HG03175 (cell line): ENCODE results near the gene PKN2.
"Not testable (repeated sequence)": the region's sequence is repeated elsewhere in the genome, so short reads cannot be mapped to it uniquely, and the experiment has no call there.

Experiments used
- ATAC-seq: cut with Tn5 transposase; IDR thresholded peaks from one replicate; pipeline ENCODE4 v1.9.1; 2021; ENCODE audit warnings: mild to moderate bottlenecking, moderate library complexity; ENCODE audit not compliant: unreplicated experiment

PKN2 gene

DNA sequence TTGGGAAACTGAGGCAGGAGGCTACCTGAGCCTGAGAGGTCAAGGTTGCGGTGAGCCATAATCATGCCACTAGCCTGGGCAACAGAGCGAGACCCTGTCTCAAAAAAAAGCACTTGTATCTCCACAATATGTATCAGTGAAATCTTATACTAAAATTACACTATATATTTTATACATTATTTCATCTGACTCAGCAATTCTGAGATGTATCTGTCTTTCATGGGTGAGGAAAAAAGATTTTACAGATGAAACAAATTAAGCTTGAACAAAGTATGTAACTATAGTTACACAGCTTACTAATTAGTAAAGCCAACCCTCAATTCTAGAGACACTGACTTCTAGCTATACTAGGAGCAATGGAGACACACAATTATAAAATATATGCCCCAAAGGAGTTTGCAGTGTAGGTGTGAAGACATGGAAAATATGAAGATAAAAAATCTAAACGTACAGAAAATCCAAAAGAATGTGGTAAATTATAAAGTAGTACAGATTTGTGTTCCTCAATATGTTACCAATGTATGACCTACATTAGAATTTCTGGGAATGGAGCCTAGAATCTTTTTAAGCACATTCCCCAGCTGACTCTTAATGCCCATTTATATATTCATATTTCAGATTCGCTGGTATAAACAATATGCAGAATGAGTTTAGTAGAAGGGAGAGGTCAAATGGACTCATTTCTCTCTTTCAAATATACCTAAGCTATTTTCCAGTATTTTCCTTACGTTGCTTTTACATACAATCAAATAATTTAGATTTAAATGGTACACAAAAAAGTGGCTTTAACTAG lies 192.7 kb downstream of the PKN2 start:
- ATAC-seq: no peak

DNA sequence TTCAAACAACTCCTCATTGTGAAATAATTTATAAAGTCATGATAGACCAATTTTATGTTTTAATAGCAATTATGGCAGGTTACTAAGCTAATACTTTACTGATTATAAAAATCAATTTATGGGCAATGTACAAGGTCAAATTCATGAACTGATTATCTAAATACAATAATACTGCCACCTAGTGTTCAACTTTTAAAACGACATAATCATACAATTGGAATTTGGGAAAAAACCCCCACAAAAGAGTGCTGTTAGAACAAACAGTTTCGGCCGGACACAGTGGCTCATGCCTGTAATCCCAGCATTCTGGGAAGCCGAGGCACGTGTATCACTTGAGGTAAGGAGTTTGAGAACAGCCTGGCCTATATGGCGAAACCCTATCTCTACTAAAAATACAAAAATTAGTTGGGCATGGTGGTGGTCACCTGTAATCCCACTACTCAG lies 193.3 kb downstream of the PKN2 start:
- no peak for ATAC-seq

DNA sequence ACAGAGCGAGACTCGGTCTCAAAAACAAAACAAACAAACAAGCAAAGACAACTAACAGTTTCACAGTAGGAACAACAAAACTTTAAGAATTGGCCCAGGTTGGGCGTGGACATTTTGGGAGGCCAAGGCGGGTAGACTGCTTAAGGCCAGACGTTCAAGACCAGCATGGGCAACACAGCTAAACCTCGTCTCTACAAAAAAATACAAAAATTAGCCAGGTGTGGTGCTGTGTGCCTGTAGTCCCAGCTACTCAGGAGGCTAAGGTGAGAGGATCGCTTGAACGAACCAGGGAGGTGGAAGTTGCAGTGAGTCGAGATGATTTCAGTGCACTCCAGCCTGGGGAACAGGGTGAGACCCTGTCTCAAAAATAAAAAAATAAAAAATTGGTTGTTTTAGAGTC lies 193.8 kb downstream of the PKN2 start:
- ATAC-seq: no peak

DNA sequence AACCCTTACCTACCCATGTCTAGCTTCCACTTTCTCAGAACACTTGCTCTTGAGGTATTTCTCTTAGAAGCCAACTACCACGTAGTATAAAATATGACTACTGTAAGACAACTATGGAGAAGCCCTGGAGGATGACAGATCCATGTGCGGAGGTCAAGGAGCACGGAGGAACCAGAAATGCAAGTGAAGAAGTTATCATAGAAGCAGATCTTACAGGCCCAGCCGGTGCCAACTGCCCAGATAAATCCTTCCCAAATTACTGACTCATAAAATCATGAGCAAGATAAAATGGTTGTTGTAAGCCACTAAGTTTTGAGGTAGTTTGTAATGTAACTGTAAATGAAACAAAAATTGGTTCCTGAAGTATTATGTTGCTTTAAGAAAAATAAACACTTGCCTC lies 194.7 kb downstream of the PKN2 start:
- ATAC-seq: no peak

DNA sequence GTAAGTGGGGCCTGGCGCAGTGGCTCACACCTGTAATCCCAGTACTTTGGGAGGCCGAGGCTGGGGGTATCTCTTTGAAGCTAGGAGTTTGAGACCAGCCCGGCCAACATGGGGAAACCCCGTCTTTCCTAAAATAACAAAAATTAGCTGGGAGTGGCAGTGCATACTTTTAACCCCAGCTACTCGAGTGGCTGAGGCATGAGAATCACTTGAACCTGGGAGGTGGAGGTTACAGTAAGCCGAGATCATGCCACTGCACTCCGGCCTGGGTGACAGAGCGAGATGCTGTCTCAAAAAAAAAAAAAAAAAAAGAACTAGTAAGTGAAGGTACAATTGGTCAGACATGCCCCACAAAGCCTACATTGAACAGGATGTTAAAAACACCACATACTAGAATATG lies 196.6 kb downstream of the PKN2 start:
- not testable (repeated sequence) for ATAC-seq

DNA sequence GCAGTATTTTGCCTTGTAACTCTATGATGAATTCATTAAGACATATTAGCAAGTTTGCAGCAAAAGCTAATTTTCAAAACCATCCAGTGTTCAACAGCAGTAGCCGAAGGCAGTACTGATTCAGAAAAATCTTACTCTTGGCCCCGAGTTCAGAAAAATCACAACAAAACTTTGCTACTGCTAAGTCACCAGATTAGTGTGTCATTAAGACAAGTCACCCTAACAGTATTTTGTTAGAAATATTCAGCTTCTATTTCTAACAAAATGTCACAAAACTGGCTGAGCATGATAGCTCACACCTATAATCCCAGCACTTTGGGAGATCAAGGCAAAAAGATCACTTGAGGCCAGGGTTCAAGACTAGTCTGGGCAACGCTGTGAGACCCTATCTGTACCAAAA lies 199.1 kb downstream of the PKN2 start:
- no peak for ATAC-seq
